Hypothalamus (tissue), 51 donors: ENCODE data around the gene GALNT16.
A peak's percentile ranks its signal among the peaks of the same experiment; 100 is the strongest.
"Not testable (repeated sequence)": the region's sequence is repeated elsewhere in the genome, so short reads cannot be mapped to it uniquely, and the experiment has no call there.

Source experiments
- DNase-seq, 51 donors: peaks; one replicate each; lab custom pipeline; 2025; lab: John Stamatoyannopoulos, UW

Gene GALNT16

GRCh38 chr14:69259527-69260189 is at the start of gene GALNT16:
GALNT16 (plus strand) TSS chr14:69260158; CDS start chr14:69260291, 133 bp downstream.
- peak in 20 of 51 donors; percentile 5 to 73 (median 41) for DNase-seq

- no peak for DNase-seq
Measured at GRCh38 chr14:69214393-69214792, 45.6 kb upstream of the GALNT16 start.

GRCh38 chr14:69217663-69218062 is 42.3 kb upstream of the GALNT16 start:
- not testable (repeated sequence) for DNase-seq

- DNase-seq = no peak
Measured at GRCh38 chr14:69224946-69225345, 35.0 kb upstream of the GALNT16 start.

GRCh38 chr14:69226178-69226577 is 33.8 kb upstream of the GALNT16 start:
- no peak for DNase-seq

GRCh38 chr14:69226736-69227135 is 33.2 kb upstream of the GALNT16 start:
- DNase-seq = no peak

- DNase-seq = no peak
Measured at GRCh38 chr14:69231486-69231885, 28.5 kb upstream of the GALNT16 start.

- DNase-seq = no peak
Measured at GRCh38 chr14:69232388-69232787, 27.6 kb upstream of the GALNT16 start.

- no peak for DNase-seq
Measured at GRCh38 chr14:69234106-69234505, 25.9 kb upstream of the GALNT16 start.

- DNase-seq = no peak
Measured at GRCh38 chr14:69235708-69236107, 24.2 kb upstream of the GALNT16 start.

- no peak for DNase-seq
Measured at GRCh38 chr14:69237142-69237541, 22.8 kb upstream of the GALNT16 start.

- peak in 1 of 51 donors; percentile 20 for DNase-seq
Measured at GRCh38 chr14:69237584-69237983, 22.4 kb upstream of the GALNT16 start.

GRCh38 chr14:69238883-69239282 is 21.1 kb upstream of the GALNT16 start:
- DNase-seq = no peak

GRCh38 chr14:69240527-69241173 is 19.3 kb upstream of the GALNT16 start:
- no peak for DNase-seq

GRCh38 chr14:69241577-69241976 is 18.4 kb upstream of the GALNT16 start:
- no peak for DNase-seq

GRCh38 chr14:69242311-69243224 is 17.4 kb upstream of the GALNT16 start:
- peak in 17 of 51 donors; percentile 11 to 62 (median 33) for DNase-seq

GRCh38 chr14:69244946-69245345 is 15.0 kb upstream of the GALNT16 start:
- no peak for DNase-seq

- no peak for DNase-seq
Measured at GRCh38 chr14:69246331-69246730, 13.6 kb upstream of the GALNT16 start.

GRCh38 chr14:69247676-69248440 is 12.1 kb upstream of the GALNT16 start:
- DNase-seq = no peak

- no peak for DNase-seq
Measured at GRCh38 chr14:69249603-69250002, 10.4 kb upstream of the GALNT16 start.

- DNase-seq = no peak
Measured at GRCh38 chr14:69252851-69253250, 7.1 kb upstream of the GALNT16 start.
